HG03378 (cell line): Measurements from ENCODE around the gene SLC9A9.
A peak's percentile ranks its signal among the peaks of the same experiment; 100 is the strongest.

ENCODE experiments used
- ATAC-seq: cut with Tn5 transposase; IDR thresholded peaks from one replicate; pipeline ENCODE4 v1.9.1; 2021; ENCODE audit warnings: mild to moderate bottlenecking, moderate library complexity; ENCODE audit not compliant: unreplicated experiment

SLC9A9 gene

DNA sequence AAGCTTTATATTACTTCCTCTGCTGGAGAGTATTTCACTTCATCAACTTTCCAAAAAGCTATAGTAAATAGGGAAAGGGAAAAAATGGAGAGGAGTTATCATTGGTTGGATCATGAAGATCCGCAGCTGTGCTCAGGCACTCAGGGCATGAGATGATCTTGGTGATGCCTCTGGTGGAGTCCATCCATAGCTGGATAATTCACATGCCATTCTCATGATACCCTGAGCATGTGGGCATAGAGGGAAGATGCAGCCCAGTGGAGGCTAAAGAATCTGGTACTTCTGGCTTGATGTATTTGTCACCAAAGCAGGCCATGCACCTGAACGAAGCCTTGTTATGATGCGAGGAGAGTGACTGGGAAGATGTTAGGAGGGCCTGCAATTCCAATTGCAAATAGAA is 578.5 kb downstream of the SLC9A9 start:
- ATAC-seq = no peak

DNA sequence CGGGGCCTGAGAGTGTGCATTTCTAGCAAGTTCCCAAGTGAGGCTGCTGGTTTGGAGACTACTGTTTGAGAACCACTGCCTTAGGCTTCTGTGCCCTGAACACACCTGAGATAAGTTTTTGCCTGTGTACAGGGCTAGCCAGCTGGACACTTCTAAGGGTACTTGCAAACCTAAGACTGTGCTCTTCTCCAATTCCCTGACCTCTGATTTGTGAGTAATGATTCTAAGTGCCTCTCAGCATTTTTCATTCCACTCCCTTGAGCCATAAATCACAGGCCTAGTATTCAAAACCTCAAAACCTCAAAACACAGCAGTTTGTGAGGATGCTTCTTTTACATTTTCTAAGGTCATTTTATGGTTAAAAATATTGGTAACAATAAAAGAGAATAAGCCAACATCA is 580.3 kb downstream of the SLC9A9 start:
- no peak for ATAC-seq

DNA sequence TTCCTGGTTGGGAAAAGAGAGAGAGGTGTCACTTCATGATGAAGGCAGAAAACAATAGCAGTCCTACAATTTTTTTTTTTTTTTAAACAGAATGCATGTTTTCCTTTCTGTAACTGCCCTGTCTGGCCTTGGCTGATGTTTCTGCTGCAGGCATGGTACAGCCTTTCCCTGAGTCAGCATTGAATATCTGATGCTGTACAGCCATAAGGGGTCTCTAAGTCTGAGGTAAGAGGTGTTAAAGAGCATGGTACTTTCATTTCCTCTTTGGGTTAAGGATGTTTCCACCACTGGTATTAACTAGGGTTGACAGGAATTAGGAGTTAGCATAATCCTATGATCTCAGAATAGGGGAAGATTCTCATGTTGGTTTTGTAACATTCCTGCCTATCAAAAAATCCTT is 581.3 kb downstream of the SLC9A9 start:
- peak; percentile 85 for ATAC-seq

- no peak for ATAC-seq
Measured at GRCh38 chr3:143266511-143266910, 581.8 kb downstream of the SLC9A9 start.

- no peak for ATAC-seq
Measured at GRCh38 chr3:143265501-143266070, 582.7 kb downstream of the SLC9A9 start.

GRCh38 chr3:143263852-143264513 is 584.3 kb downstream of the SLC9A9 start:
- peak; percentile 74 for ATAC-seq

GRCh38 chr3:143261848-143262247 is 586.4 kb downstream of the SLC9A9 start:
- no peak for ATAC-seq

DNA sequence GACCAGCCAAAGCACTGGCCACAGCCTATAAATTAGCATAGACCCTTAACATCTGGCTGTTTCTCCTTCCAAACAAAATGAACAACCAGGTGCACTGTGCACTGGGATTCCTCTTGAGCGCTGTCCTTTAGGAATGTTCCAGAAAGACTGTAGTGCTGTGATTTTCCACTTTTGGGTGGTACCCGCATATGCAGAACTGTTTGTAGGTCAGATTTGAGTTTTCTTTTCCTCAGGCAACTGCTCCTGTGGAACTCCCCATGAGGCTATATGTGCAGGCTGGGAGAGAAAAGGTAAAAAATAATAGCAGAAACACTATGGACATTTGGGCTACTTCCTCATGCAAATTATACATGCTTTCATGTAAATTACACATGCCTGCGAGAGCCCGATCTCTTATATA is 589.6 kb downstream of the SLC9A9 start:
- no peak for ATAC-seq

DNA sequence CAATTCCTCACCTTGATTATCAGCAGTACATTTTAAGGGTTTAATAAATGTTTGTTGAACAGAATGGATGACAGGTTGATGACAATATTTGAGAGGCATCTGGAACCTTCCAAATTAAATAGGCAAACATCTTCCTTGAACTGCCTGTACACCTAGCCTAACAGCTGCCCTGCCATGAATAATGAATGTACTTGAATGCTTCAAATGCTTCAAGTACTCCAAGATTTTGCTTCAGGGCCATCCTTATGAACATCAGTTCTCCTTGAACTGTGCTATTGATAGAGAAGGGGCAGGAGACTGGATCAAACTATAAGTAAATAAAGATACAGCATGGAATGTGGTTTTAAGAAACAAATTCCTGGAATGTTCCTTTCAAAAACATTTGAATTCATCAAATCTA is 591.9 kb downstream of the SLC9A9 start:
- ATAC-seq = no peak

DNA sequence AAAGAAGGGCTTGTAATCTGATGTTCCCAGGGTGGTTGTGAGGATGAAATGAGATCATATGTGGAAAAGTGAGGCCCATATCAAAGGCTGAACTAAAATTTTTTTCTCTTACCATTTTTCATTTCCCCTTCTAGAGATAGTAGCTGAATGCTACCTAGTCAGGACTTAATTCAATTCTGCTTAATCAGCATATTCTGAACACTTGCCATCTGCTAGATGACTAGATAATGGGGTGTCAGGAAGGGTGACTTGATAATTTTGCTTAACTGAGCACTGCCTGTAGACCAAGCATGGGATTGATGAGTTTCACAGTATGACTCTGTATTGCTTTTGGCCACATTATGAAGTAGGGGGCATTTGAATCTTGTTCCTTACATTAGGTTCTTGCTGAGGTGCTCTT is 592.5 kb downstream of the SLC9A9 start:
- ATAC-seq = no peak

GRCh38 chr3:143252931-143253330 is 595.3 kb downstream of the SLC9A9 start:
- no peak for ATAC-seq

GRCh38 chr3:143249014-143249413 is 599.3 kb downstream of the SLC9A9 start:
- no peak for ATAC-seq

GRCh38 chr3:143247073-143247472 is 601.2 kb downstream of the SLC9A9 start:
- no peak for ATAC-seq

DNA sequence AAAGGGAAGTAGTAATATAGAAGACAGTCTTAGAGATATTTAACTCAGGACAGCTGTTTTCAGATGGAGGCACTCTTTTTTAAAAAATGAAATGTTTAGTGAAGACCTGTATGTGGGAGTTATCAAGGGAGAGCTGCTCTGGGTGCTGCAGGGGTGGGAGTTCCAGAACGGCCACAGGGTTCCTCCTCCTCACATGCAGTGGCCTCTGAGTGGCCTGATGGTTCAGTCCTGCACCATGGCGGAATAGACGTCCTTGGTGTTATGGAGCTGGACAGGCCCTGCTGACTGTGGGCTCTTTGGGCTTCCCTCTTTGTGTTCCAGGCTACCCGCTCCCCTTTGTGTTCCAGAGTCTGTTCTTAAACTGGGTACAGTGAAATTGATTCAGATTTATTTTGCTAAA is 602.6 kb downstream of the SLC9A9 start:
- ATAC-seq = no peak

DNA sequence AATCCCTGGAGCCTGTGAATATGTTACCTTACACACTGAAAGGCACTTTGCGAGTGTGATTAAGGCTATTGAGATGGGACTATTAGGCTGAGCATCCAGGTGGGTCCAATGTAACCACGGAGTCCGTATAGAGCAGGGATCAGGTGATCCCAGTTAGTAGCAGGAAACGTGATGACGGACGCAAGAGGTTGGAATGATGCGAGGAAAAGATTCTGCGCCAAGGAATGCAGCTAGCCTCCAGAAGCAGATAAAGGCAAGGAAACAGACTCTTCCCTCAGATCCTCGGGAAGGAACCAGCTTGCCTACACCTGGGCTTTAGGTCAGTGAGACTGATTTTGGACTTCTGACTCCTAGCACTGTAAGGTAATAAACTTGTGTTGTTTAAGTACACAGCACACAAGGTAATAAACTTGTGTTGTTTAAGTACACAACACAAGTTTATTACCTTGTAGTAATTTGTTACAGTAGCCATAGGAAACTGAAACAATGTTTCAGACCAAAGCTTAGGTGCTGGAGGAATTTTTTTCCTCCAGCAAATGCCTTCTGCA is 603.7 kb downstream of the SLC9A9 start:
- no peak for ATAC-seq

GRCh38 chr3:143243686-143244085 is 604.6 kb downstream of the SLC9A9 start:
- no peak for ATAC-seq

GRCh38 chr3:143242691-143243090 is 605.6 kb downstream of the SLC9A9 start:
- ATAC-seq = no peak

- ATAC-seq = no peak
Measured at GRCh38 chr3:143242101-143242500, 606.2 kb downstream of the SLC9A9 start.

GRCh38 chr3:143241481-143241951 is 606.8 kb downstream of the SLC9A9 start:
- ATAC-seq = no peak

- no peak for ATAC-seq
Measured at GRCh38 chr3:143240886-143241285, 607.4 kb downstream of the SLC9A9 start.

- ATAC-seq = no peak
Measured at GRCh38 chr3:143239031-143239430, 609.2 kb downstream of the SLC9A9 start.

DNA sequence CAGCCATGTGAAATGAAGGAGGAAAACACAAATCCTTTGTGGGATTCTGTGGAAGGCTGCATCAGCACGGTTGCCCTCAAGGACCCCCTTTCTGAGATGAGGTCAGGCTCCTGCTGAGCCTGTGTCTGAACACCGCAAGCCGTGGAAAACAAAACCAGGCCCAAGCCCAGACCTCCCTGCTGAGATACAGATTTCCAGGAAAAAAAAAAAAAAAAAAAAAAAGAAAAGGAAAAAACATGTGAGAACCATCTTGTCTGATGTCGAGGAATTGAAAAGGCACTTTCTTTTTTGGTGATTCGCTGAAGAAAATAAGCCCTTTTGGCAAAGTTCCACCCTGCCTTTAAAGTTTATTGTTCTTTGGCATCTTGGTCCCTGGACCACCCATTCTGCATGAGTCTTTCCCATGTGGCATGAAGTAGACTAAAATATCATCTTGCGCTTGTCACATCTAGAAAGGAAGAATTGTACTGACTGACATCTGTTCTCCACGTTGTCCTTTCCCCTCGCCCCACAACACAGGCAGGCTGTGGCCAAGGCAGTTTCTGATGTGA is 611.1 kb downstream of the SLC9A9 start:
- ATAC-seq = no peak
